Fibroblast of skin of left biceps (primary cell): Measurements from ENCODE around the gene INPP5A.
"Not testable (repeated sequence)": the region's sequence is repeated elsewhere in the genome, so short reads cannot be mapped to it uniquely, and the experiment has no call there.

ENCODE experiments used
- DNase-seq, 2 experiments: peaks; one replicate each; pipeline ENCODE4 v3.0.0-alpha.2; 2013; ENCODE audit warnings: low read depth in 2 of 2

INPP5A gene

GRCh38 chr10:132503581-132504421, 33.8 kb upstream of the INPP5A start:
- no peak for DNase-seq

DNA sequence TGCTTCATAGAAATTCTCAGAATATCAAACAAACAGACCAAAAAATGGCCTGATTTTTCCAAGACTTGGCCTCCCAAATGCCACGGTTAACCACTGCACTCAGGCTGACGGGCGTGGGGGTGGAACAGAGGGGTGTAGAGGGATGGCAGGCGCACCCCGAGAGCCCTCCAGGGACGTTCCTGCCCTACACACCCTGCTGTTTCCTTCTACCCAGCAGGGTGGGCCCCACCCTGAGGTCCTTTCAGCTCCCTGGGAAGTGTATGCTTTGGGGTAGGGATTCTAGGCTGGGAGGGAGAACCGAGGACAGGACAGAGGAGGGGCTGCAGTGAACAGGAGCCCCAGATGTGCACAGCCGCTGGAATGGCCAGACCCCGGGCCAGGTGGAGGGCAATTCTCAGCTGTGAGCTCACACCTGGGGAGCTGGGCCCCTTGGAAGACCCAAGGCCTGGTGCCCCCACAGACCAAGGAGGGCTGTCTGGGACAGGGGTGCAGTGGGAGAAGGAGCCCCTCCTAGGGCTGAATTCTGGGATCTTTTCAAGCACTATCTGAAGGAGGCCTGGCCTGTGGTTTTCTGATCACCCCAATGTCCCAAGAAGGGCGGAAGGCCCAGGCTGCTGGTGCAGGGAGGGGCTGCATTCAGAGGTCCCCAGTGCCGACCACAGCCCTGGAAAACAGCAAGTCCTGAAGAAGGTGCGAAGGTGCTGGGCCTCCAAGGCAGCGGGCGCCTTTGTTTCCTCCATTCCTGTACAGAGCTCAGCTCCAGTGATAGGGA, 32.9 kb upstream of the INPP5A start:
- no peak for DNase-seq

DNA sequence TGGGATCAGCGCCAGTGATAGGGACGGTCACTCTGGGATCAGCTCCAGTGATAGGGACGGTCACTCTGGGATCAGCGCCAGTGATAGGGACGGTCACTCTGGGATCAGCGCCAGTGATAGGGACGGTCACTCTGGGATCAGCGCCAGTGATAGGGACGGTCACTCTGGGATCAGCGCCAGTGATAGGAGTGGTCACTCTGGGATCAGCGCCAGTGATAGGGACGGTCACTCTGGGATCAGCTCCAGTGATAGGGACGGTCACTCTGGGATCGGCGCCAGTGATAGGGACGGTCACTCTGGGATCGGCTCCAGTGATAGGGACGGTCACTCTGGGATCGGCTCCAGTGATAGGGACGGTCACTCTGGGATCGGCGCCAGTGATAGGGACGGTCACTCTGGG, 32.0 kb upstream of the INPP5A start:
- DNase-seq, result not testable (repeated sequence)

DNA sequence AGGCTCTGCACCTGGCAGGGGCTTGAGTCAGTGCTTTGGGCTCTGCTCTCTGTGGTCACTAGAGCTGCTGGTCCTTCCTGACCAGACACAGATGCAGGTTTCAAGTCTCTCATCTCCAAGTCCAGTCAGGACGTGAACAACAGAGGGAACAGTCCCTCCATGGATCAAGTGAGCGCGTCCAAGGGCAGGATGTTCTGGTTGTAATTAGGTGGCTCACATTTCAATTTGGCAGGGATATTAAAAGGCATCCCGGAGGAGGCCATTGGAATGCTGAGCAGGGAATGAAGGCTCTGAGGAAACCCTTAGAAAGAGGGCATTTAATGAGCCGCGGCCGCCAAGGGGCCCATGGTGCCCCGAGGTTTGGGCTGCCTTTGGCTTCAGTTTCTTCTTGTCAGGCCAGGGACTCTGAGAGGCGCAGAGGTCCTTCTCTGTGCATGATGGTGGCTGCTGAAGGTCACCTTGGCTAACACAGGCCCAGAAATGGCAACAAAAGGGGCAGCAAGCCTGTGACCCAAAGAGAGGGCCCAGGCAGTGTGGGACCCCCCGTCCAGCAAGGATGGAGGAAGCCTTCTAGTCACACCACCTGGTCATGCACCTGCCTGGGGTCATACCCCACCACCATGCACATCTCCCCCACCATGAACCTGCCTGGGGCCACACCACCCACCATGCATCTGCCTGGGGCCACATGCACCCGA, 30.7 kb upstream of the INPP5A start:
- DNase-seq, result peak; percentile 65 to 67

DNA sequence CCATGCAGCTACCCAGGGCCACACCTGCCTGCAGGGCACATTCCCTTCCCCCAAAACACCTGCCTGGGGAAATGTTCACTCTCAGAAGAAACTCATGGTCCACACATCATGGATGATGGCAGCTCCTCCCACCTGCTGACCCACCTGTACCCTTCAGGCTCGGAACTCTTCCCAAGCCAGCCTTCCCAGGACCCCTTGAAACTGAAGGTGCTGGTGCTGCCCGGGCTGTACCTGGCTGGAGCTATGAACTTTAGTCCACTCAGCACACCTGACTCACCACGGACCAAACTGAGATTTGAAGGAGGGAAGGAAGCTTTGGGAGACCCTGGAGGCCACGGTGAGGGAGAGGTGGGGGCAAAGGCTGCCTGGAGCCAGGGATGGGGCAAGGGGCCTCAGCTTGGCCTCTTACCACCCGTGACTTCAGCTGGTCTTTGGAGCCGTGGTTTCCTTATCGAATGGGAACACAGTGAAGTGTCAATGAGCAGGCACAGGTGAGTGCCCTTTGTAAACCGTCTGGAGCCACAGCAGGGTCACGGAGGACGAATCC, 30.1 kb upstream of the INPP5A start:
- DNase-seq, result no peak

DNA sequence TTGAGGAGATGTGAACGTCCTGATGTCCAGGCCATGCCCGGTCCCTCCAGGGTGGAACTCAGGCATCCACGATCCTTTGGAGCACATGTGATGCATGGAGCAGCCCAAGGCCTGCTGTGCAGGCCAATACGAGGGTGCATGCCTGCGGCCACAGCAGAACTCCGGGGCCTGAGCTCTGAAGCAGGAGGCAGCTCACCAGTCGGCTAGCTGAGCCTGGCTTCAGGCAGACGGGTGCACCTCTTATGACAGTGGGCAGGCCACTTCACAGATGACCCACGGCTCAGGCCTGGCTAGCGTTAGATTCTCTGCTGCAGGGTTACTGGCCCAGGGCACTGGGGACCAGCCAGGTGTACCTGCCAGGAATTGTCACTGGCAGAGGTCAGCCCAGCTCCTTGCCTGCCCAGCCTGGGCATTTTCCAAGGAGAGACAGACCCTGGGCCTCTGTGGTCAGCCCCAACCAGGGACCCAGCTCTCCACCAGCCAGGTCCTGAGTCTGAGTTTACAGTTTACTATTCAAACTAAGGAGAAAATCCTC, 29.6 kb upstream of the INPP5A start:
- DNase-seq, result no peak

- DNase-seq, result no peak
Observed at GRCh38 chr10:132508581-132509443, 28.8 kb upstream of the INPP5A start.

DNA sequence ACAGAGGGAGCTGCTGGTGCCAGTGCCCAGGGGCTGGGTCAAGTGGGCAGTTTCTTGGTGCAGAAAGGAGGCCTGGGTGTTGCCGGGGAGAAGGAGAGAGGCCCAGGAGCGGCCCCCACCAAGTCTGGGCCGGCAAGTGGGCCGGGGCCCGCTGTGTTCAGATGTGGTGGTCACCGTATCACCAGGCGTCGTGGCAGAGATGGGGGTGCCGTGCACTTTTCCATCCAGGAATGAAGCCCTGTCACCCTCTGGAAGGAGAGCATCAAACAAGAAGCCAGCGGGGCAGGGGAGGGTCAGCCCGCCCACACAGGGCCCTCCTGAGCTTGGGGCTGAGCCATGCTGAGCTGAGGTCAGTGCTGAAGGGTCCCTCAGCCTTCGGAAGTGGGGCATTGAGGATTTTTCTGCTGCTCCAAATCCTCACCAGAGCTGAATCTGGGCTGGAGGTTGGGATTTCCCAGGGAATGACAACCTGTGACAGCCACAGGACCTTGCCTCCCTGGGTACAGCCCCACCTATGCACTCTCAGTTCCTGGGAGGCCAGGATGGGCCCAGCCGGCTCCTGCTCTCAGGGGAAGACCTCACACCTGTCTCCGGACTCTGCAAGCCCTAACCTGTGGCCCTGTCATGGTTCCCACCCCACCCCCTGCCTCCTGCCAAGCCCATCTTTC, 27.9 kb upstream of the INPP5A start:
- no peak for DNase-seq

- no peak for DNase-seq
Observed at GRCh38 chr10:132510174-132510611, 27.4 kb upstream of the INPP5A start.

DNA sequence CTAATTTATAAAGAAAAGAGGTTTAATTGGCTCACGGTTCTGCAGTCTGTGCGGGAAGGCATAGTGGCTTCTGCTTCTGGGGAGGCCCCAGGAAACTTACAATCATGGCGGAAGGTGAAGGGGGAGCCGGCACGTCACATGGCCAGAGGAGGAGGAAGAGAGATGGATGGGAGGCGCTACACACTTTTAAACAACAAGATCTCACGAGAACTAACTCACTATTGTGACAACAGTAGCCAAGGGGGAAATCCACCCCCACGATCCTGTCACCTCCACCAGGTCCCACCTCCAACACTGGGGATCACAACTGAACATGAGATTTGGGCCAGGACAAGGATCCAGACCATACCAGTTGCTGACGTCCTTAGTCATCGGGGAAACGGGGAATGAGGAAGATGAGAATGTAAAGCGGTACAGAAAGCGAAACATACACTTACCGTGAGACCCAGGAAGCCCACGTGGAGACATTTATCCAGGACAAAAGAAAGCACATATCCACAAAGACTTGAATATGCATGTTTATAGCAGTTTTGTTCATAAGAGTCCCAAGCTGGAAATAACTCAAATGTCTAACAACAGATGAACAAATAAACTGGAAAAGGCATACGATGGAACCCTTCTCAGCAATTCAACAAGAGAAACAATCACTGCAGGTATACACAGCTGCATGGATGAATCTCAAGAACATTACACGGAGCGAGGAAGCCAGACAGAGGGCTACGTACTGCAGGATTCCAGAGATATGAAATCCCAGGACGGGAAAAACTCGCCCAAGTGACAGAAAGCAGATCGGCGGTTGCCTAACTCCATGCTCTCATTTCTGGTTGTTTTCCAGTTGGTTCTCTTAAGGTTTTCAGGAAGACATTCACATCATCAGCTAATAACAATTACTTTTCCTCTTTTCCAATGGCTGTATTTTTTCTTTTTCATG, 26.2 kb upstream of the INPP5A start:
- no peak for DNase-seq

DNA sequence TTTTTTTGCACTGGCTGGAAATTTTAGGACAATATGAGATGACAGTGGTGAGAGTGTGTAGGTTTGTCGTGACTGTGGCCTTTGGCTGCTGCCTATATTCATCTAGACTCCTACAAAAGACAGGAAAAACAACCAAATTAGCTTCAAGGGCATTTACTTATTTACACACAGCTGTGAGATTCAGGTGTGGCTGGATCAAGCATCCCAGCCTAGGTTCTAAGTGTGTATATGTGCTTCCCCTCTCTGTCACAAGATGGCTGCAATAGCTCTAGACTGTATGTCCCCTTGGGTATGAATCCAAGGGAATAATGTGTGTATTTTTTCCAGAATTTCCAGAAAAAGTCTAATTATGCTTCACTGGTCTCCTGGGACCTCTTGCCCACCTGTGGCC, 25.5 kb upstream of the INPP5A start:
- DNase-seq, result no peak

GRCh38 chr10:132512693-132513345, 24.8 kb upstream of the INPP5A start:
- no peak for DNase-seq

DNA sequence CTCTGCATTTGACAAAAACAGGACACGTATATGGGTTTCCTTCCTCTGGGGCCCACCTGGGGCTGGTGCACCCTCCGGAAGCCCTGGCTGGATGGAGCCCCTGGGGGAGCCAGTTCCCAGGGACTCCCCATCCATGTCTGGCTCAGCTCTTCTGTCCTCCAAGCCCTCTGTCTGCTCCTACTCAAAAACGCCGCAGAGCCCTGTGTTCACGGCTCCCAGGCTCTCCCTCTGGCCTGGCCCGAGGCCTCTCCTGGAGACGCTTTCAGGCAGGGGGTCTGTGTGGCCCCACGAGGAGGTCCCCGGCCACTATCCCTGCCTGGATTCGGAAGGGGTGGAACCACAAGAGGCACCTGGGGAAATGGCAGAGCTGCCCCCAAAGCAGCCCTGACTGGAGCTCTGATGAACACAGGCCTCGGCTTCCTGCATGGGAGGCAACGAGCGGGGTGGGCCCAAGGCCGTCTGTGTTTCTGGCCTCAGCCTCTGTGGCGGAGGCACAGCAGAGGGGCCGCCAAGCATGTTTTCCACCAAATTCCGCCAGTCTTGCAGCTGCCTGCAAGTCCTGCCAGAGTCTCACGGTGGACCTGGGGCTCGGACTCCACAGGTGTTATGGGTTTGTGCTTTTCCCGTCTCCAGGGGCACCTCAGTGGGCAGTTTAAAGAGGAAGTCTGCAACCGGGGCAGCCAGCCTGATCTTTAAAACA, 22.6 kb upstream of the INPP5A start:
- no peak for DNase-seq

DNA sequence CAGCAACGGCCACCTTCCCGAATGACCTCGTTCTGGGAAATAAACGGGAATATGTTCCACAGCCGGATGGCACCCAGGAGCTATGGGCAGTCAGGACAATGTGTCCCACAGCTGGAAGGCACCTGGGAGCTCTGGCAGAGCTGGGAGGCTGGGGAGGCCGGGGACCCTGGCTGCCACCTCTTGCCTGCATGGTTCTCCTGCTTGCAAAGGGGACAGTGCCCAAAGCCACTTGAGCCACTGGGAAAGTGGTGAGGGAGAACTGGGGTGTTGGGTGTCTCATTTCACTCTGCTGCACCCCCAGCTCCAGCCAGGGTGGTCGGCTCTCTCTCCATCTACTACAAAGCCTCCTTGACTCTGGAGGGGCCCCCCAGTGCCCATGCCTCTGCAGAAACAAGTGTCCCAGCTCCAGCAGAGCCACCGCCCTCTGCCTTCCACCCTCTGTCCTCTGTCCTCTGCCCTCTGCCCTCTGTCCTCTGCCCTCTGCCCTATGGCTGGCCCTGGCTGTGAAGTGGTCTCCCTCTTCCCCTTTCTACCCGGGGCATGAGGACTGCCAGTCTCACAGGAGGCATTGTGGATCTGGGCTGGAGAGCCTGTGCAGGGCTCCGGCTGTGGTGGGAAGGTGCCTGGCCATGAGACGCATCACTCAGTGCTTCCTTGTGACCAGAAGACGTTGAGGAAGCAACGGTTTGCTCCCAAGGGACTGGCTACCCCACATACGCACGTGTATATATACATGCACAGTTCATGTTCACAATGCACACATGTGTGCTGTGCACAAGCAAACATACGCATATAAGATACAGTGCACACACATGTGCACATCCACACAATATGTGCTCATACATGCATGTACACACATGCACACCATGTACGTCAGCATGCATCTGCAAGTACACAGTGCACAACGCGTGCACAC, 21.5 kb upstream of the INPP5A start:
- no peak for DNase-seq

GRCh38 chr10:132516771-132517725, 20.5 kb upstream of the INPP5A start:
- peak; percentile 61 to 66 for DNase-seq
